HL-60 (cell line): ENCODE measurements around the gene BLVRA.

ENCODE experiments used
- DNase-seq, 2 experiments: peaks; one replicate each; pipeline ENCODE4 v3.0.0-alpha.2; 2010 to 2020; ENCODE audit warnings: low read depth in 1 of 2, low spot score in 1 of 2
- H3K27ac ChIP-seq: fragments of 250-450 bp; sonication (Bioruptor Pico); replicated peaks from 2 replicates; pipeline ENCODE4 v1.5.1; 2020; ENCODE audit warnings: mild to moderate bottlenecking, moderate library complexity
- H3K27me3 ChIP-seq: fragments of 250-450 bp; sonication (Bioruptor Pico); 2 replicates; pipeline ENCODE4 v1.5.1; 2021; ENCODE audit warnings: mild to moderate bottlenecking, moderate library complexity; ENCODE audit not compliant: insufficient read depth, poor library complexity, severe bottlenecking
- H3K4me3 ChIP-seq: replicated peaks from 2 replicates; pipeline ENCODE4 v1.5.1; 2011; ENCODE audit warnings: mild to moderate bottlenecking, control low read depth, low read length; ENCODE audit not compliant: insufficient read depth
- GABPA ChIP-seq: IDR thresholded peaks from 2 replicates; pipeline ENCODE4 v1.6.1; 2012; ENCODE audit warnings: low read depth
- POLR2AphosphoS5 ChIP-seq: IDR thresholded peaks from 2 replicates; pipeline ENCODE4 v1.6.1; 2012; ENCODE audit warnings: low read depth
- SPI1 ChIP-seq: IDR thresholded peaks from 2 replicates; pipeline ENCODE4 v1.6.1; 2012; ENCODE audit warnings: low read depth, mild to moderate bottlenecking, borderline replicate concordance
- TF ChIP-seq, protein P1 (sequence below): IDR thresholded peaks from 2 replicates; pipeline ENCODE4 v1.6.1; 2012; ENCODE audit warnings: low read depth; ENCODE audit not compliant: insufficient replicate concordance
- TF ChIP-seq, protein P2 (sequence below): IDR thresholded peaks from one replicate; pipeline ENCODE4 v1.5.1; 2011; ENCODE audit warnings: low read length, control low read depth, inconsistent platforms; ENCODE audit not compliant: insufficient read depth

BLVRA gene

DNA sequence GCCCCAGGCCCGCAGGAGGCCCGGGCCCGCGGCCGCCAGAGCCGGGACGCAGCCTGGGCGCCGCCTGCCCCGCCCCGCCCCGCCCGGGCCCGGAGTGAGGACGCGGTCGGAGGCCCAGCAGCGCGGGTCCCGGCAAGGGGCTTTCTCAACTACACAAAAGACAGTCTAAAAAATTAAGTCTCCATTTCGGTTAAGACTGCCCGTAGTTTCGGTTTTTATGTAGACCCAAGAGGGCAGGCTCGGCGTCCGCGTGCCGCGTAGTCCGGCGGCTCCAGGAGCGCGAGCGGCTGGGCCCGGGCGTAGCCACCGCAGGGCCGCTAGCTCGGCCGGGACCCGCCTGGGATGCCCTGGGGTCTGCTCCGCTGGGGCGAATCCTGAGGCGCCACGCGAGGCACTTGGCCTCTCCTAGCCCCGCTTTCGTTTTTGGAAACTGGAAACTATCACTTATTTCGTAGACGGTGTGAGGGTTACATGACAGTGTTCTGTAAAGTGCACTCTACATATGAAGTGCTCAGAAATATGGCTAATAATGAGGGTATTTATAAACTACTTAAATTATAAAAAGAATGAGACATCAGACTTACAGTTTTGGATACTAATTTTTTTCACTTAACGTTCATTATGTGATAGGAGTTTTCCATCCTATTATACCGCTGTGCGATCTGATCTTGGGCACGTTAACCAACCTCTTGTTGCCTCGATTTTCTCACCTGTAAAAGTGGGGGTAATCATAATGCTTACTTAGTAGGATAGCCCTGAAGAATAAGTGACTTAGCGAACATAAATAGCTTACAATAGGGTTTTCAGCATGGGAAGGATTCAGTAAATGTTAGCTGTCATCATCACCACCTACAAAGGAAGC lies 573 bp downstream of the BLVRA start:
- H3K27me3 ChIP-seq, result no peaks in the 10 kb centered on the region
- TF ChIP-seq, protein P1, sequence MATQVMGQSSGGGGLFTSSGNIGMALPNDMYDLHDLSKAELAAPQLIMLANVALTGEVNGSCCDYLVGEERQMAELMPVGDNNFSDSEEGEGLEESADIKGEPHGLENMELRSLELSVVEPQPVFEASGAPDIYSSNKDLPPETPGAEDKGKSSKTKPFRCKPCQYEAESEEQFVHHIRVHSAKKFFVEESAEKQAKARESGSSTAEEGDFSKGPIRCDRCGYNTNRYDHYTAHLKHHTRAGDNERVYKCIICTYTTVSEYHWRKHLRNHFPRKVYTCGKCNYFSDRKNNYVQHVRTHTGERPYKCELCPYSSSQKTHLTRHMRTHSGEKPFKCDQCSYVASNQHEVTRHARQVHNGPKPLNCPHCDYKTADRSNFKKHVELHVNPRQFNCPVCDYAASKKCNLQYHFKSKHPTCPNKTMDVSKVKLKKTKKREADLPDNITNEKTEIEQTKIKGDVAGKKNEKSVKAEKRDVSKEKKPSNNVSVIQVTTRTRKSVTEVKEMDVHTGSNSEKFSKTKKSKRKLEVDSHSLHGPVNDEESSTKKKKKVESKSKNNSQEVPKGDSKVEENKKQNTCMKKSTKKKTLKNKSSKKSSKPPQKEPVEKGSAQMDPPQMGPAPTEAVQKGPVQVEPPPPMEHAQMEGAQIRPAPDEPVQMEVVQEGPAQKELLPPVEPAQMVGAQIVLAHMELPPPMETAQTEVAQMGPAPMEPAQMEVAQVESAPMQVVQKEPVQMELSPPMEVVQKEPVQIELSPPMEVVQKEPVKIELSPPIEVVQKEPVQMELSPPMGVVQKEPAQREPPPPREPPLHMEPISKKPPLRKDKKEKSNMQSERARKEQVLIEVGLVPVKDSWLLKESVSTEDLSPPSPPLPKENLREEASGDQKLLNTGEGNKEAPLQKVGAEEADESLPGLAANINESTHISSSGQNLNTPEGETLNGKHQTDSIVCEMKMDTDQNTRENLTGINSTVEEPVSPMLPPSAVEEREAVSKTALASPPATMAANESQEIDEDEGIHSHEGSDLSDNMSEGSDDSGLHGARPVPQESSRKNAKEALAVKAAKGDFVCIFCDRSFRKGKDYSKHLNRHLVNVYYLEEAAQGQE, result no peak
- TF ChIP-seq GABPA, result no peak
- TF ChIP-seq SPI1, result no peak
- H3K4me3 ChIP-seq, result peak overlapping the region; percentile 64
- no peak for DNase-seq
- H3K27ac ChIP-seq, result no peak overlapping the region

DNA sequence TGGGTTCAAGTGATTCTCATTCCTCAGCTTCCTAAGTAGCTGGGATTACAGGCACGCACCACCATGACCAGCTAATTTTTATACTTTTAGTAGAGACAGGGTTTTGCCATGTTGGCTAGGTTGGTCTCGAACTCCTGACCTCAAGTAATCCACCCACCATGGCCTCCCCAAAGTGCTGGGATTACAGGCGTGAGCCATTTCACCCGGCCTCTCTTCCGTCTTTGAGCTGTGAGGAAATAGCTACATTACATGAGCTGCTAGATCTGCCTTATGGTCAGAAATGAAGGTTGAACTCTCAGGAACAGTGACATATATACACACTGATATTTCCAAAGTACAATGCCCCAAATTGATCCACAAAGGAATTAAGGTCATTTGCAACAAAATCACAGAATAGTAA lies 2.4 kb downstream of the BLVRA start:
- no peak for DNase-seq
- Histone ChIP-seq H3K27ac (no peak overlapping the region), H3K4me3 (no peak overlapping the region), H3K27me3 (no peaks in the 10 kb centered on the region)
- TF ChIP-seq POLR2AphosphoS5 (no peak), GABPA (no peak), SPI1 (no peak)
- TF ChIP-seq, protein P1, result no peak
- TF ChIP-seq, protein P2, sequence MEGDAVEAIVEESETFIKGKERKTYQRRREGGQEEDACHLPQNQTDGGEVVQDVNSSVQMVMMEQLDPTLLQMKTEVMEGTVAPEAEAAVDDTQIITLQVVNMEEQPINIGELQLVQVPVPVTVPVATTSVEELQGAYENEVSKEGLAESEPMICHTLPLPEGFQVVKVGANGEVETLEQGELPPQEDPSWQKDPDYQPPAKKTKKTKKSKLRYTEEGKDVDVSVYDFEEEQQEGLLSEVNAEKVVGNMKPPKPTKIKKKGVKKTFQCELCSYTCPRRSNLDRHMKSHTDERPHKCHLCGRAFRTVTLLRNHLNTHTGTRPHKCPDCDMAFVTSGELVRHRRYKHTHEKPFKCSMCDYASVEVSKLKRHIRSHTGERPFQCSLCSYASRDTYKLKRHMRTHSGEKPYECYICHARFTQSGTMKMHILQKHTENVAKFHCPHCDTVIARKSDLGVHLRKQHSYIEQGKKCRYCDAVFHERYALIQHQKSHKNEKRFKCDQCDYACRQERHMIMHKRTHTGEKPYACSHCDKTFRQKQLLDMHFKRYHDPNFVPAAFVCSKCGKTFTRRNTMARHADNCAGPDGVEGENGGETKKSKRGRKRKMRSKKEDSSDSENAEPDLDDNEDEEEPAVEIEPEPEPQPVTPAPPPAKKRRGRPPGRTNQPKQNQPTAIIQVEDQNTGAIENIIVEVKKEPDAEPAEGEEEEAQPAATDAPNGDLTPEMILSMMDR, result no peak

GRCh38 chr7:43761382-43761781 lies 2.9 kb downstream of the BLVRA start:
- Histone ChIP-seq H3K27ac (no peak overlapping the region), H3K27me3 (no peaks in the 10 kb centered on the region), H3K4me3 (no peak overlapping the region)
- DNase-seq, result no peak
- TF ChIP-seq POLR2AphosphoS5, result no peak
- no peak for TF ChIP-seq GABPA
- TF ChIP-seq SPI1, result no peak

GRCh38 chr7:43761938-43762692 lies 3.6 kb downstream of the BLVRA start:
- no peak for DNase-seq
- TF ChIP-seq SPI1 (no peak), POLR2AphosphoS5 (no peak), GABPA (no peak)
- TF ChIP-seq, protein P2, result no peak
- TF ChIP-seq, protein P1, result no peak
- Histone ChIP-seq H3K27me3 (no peaks in the 10 kb centered on the region), H3K4me3 (no peak overlapping the region), H3K27ac (no peak overlapping the region)
